ENCODE data around the gene OR2Y1.

- TF ChIP-seq CTCF (IDR thresholded peaks at IDR 0.05; ENCODE audit: low read length): no peak
- TF ChIP-seq EZH2 (IDR thresholded peaks at IDR 0.05; ENCODE audit: borderline replicate concordance, low read length): no peak
Observed at GRCh38 chr5:180755601-180756000, 15.7 kb upstream of the OR2Y1 start.

All from OCI-LY1 (cell line).